HG02642 (cell line): ENCODE measurements around the gene ARHGEF25.
A peak's percentile ranks its signal among the peaks of the same experiment; 100 is the strongest.
"Not testable (repeated sequence)": the region's sequence is repeated elsewhere in the genome, so short reads cannot be mapped to it uniquely, and the experiment has no call there.

Experiments
- ATAC-seq: cut with Tn5 transposase; IDR thresholded peaks from one replicate; pipeline ENCODE4 v1.9.1; 2021; ENCODE audit warnings: mild to moderate bottlenecking; ENCODE audit not compliant: unreplicated experiment, poor library complexity

Gene ARHGEF25

DNA sequence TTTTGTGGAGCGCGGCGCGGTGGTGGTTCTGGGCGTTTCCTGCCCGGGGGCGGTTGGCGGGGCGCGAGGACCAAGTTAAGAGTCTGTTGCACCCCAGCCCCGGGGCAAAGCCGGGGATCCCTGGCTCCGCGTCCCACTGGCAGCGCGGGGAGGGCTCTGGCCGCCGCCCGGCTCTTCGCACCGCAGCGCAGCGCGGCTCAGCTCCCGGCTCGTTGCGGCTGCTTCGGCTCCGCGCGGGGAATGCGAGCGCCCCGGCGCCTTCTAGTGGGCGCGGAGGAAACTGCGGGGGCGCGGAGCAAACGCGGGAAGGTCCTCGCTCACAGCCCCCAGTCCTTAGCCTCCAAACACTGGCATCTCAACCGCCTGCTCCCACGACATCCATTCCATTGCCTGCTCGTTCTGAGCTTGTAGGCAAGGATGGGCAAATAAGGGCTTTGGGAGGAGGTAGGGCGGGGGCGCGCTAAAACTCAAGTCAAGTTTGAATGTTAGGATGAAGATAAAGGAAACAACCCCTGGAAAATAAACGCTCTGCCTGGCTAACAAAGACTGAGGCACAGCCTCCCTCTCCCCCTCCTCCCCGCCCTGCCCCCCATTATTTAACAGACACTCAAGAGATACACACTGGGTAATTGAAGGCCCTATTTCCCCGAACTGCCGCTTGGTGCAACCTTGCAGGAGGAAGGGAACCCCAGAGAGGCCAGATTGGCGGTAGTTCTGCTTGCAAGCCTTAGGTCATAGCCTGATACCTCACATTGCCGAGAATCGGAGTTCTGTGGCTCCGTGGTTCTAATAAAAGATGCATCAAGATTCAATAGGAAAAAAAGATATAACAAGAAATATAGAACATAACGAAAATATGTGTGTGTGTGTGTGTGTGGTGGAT lies 22.0 kb downstream of the ARHGEF25 start, which contains the start of gene B4GALNT1:
B4GALNT1 (minus strand) TSS at position 244 of the 883 bp plus-strand sequence. CDS start 1,069 bp downstream, outside the sequence.
- ATAC-seq = peak; percentile 90

DNA sequence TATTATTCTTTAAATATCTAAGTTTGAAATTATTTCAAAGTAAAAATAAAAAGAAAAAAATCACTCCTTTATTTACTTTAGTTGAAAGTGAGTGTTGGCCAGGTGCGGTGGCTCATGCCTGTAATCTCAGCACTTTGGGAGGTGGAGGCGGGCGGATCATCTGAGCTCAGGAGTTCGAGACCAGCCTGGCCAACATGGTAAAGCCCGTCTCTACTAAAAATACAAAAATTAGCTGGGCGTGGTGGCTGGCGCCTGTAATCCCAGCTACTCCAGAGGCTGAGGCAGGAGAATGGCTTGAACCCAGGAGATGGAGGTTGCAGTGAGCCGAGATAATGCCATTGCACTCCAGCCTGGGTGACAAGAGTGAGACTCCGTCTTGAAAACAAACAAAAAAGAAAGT lies 25.5 kb downstream of the ARHGEF25 start:
- not testable (repeated sequence) for ATAC-seq

DNA sequence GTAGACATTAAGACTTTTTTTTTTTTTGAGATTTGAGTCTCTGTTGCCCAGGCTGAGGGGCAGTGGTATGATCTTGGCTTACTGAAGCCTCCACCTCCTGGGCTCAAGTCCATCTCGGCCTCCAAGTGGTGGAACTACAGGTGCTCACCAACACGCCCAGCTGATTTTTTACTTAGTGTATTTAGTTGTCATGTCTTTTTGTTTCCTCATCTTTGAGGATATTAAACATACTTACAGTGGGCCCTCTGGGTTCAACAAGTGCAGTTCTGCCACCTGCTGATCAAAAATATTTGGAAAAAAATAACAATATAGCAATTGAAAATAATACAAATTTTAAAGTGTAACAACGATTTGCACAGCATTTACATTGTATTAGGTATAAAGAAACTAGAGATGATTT lies 26.1 kb downstream of the ARHGEF25 start:
- no peak for ATAC-seq

DNA sequence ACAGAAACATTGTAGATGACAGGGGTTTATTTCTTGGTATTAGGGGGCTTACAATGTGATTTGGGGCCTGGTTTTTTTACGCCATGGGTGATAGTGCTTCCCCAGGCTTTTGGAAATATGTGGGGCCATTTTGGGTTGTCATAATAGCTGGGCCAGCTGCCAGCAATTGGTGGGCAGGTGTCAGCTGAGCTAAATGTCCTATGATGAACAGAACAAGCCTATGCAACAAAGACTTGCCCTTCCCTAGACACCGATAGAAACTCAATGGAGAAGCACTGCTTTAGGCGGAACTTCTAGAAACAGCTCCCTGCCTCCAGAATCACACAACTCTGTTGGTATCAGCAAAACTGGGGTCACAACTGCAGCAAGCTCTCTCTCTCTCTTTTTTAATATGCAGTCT lies 26.9 kb downstream of the ARHGEF25 start:
- no peak for ATAC-seq

DNA sequence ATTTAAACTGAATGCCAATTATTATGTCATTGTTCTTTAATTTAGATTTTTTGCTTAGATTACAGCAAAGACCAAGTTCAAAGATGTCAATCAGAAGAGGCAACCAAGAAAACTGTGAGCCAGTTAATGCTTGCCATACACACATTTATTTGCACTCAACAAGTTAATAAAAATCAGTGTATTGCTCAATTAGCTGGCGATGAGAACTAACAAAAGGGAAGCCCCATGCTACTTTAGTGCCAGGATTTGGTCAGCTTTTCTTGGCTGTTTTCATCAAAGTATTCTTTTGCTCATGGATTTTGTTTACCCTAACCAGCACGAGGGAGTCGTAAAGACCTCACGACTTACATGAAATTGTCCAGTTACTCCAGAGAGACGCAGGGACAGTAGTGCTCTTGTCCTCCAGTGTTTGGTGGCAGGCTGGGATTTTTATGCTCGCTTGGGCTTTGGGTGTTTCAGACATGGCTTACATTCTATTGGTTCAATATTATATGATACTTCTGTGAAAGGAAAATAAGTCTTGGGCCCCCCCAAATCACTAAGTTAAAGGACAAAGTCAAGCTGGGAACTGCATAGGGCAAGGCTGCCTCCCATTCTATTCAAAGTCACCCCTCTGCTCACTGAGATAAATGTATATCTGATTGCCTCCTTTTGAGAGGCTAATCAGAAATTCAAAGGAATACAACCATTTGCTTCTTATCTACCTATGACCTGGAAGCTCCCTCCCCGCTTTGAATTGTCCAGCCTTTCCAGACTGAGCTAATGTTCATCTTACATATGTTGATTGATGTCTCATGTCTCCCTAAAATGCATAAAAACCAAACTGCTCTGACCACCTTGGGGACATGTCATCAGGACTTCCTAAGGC lies 29.2 kb downstream of the ARHGEF25 start:
- no peak for ATAC-seq

DNA sequence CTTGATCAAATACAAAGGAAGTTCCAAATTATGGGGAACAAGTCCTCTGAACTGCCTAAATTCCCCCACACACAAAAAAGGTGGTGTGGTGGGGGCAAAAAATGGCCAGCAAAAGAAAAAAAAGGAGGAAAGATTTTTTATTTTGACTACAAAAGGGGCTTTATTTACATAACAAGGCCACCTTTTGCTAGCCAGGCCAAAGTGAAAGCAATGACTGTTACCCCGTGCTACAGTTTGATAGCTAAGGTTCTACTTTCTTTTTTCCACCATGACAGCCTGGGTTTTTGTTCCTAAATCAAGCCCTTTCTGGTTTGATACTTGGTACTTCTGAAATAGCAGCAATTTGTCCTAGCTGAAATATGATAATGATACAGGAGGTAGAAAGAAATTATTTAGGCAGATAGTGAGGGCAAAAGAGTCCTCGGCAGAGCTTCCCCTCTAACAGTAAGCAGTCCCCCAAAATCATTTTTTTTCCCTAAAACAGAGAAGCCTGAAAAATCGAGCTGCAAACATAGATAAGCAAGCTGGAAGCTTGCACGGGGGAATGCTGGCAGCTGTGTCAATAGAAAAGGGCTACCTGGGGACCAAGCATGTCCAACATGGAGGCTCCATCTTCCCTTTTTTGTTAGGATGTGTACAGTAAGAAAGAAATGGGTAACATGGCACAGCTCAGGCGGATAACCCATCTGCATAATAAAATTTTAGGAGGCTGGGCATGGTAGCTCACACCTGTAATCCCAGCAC lies 30.6 kb downstream of the ARHGEF25 start:
- ATAC-seq = no peak

DNA sequence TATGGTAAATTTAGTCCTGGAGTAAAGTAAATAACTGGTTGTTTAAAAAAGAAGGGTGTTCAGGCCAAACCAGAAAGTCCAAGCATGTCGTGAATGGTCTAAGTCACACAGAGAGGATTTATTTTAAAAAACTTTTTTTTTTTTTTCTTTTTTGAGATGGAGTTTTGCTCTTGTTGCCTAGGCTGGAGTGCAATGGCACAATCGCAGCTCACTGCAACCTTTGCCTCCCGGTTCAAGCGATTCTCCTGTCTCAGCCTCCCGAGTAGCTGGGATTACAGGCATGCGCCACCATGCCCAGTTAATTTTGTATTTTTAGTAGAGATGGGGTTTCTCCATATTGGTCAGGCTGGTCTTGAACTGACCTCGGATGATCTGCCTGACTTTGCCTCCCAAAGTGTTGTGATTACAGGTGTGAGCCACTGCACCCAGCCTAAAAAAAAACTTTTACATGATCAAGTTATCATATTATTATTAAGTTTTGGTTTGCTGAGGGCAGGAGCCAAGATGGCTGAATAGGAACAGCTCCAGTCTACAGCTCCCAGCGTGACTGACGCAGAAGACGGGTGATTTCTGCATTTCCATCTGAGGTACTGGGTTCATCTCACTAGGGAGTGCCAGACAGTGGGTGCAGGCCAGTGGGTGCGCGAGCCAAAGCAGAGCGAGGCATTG lies 34.9 kb downstream of the ARHGEF25 start:
- not testable (repeated sequence) for ATAC-seq

DNA sequence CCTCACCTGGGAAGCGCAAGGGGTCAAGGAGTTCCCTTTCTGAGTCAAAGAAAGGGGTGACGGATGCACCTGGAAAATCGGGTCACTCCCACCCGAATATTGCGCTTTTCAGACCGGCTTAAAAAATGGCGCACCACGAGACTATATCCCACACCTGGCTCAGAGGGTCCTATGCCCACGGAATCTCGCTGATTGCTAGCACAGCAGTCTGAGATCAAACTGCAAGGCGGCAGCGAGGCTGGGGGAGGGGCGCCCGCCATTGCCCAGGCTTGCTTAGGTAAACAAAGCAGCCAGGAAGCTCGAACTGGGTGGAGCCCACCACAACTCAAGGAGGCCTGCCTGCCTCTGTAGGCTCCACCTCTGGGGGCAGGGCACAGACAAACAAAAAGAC lies 35.4 kb downstream of the ARHGEF25 start:
- ATAC-seq = not testable (repeated sequence)

DNA sequence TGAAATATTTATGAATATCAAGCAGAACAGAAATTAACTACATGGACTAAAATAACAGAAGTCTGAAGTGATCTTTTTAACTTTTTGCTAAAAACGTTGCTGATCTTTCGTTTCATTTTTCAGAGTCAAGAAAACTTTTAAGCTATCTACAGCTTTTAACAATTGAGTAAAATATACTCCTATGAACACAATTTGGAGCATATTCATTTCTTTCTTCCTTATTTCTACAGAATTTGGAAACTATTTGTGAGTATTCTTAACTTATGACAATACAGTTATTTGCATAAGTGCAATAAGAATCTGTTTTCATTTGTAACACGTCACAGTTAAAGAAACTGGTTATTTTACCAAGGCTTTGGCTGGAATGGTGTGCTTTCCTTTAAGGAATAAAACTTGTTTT lies 42.8 kb downstream of the ARHGEF25 start:
- no peak for ATAC-seq

DNA sequence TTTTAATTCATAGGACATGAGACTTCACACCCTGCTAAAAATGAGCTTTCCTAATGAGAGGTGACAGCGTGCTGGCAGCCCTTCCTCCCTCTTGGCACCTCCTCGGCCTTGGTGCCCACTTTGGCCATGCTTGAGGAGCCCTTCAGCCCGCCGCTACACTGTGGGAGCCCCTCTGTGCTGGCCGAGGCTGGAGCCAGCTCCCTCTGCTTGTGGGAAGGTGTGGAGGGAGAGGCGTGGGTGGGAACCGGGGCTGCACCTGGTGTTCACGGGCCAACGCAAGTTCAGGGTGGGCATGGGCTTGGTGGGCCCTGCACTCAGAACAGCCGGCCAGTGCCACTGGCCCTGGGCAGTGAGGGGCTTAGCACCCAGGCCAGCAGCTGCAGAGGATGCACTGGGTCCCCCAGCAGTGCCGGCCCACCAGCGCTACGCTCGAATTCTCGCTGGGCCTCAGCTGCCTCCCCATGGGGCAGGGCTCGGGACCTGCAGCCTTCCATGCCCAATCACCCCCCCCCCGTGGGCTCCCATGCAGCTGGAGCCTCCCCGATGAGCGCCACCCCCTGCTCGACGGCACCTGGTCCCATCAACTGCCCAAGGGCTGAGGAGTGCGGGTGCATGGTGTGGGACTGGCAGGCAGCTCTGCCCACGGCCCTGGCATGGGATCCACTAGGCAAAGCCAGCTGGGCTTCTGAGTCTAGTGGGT lies 44.5 kb downstream of the ARHGEF25 start:
- ATAC-seq = no peak

DNA sequence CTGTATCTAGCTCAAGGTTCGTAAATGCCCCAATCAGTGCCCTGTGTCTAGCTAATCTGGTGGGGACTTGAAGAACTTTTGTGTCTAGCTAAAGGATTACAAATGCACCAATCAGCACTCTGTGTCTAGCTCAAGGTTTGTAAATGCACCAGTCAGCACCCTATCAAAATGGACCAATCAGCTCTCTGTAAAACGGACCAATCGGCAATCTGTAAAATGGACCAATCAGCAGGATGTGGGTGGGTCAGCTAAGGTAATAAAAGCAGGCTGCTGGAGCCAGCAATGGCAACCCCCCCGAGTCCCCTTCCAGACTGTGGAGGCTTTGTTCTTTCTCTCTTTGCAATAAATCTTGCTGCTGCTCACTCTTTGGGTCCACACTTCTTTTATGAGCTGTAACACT lies 45.2 kb downstream of the ARHGEF25 start:
- not testable (repeated sequence) for ATAC-seq

DNA sequence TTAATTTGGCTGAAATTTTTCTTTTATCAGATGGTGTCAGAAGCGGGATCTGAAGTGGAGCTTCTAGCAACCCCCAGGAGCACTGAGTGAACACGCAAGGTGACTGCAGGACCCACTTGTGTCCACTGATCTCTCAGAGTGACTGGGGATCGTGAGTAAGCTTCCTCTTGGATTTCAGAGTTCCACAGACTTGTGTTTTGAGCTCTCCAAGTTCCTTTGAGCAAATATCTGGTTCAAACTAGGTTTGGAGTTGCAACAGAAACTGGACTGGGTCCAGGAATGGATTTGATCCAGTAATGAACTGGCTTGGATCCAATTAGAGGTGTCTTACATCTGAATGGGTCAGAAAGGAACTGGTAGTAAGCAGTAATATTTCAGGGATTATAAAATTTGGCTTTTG lies 46.5 kb downstream of the ARHGEF25 start:
- no peak for ATAC-seq

DNA sequence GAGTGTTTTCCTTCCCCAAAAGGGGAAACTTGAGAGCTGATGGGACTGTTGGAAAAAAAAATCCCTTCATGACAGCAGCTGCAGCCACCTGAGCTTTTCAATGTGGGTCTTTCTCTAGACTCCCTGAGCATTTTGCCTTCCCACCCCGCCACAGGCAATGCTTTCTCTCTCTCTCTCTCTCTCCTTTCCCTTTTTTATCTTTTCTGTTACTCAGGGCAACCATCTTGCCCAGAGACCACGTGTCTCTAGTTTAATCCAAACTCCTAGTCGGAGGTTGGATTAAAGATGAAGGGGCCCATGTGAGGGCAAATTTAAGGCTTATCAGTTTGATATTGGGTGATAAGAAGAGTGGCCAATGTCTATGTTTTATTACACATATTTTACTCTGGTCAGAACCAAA lies 47.7 kb downstream of the ARHGEF25 start:
- no peak for ATAC-seq

DNA sequence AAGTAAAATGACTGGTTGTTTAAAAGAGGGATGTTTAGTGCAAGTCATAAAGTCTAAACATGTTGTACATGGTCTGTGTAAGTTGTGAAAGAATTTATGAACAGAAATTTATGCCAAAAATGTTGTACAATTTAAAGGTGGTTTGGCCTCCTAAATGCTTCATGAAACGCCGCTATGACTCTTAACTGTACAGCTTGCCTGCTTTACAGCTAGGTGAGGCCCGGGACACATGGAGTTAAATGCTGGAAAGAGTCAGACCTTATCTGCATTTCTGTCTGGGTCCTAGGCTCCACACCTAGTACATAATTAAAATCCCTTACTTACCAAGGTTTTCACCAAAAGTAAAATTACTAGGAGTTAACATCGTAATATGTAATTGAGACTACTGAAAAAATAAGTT lies 50.1 kb downstream of the ARHGEF25 start:
- no peak for ATAC-seq

DNA sequence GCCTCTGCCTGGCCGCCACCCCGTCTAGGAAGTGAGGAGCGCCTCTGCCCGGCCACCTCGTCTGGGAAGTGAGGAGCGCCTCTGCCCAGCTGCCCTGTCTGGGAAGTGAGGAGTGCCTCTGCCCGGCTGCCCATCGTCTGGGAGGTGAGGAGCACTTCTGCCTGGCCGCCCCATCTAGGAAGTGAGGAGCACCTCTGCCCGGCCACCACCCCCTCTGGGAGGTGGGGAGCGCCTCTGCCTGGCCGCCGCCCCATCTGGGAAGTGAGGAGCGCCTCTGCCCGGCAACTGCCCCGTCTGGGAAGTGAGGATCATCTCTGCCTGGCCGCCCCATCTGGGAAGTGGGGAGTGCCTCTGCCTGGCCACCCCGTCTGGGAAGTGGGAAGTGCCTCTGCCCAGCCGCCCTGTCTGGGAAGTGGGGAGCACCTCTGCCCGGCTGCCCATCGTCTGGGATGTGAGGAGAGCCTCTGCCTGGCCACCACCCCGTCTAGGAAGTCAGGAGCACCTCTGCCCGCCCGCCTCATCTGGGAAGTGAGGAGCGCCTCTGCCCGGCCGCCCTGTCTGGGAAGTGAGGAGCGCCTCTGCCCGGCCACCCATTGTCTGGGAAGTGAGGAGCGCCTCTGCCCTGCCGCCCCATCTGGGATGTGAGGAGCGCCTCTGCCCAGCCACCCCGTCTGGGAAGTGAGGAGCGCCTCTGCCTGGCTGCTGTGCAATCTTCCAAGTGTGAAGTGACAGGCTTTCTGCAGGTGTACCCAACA lies 54.0 kb downstream of the ARHGEF25 start:
- ATAC-seq = not testable (repeated sequence)
